Activated naive CD8-positive, alpha-beta T cell treated with anti-CD3 and anti-CD28 coated beads for 36 hours (primary cell): Measurements from ENCODE around the gene UTS2B. TPM values are rescaled to one million over a fixed set of nuclear protein-coding genes. Genes with fewer than 3 reads are reported as not detected.
"Not testable (repeated sequence)": the region's sequence is repeated elsewhere in the genome, so short reads cannot be mapped to it uniquely, and the experiment has no call there.

Experiments used
- DNase-seq: peaks from one replicate; pipeline ENCODE4 v3.0.0; 2021
- H3K27ac Mint-ChIP-seq: one replicate; pipeline ENCODE4 v1.8.0; 2022; ENCODE audit warnings: mild to moderate bottlenecking, moderate library complexity, mixed read lengths
- H3K27me3 Mint-ChIP-seq: one replicate; pipeline ENCODE4 v1.8.0; 2022; ENCODE audit warnings: mild to moderate bottlenecking, mixed read lengths
- H3K36me3 Mint-ChIP-seq: one replicate; pipeline ENCODE4 v1.8.0; 2021; ENCODE audit warnings: mild to moderate bottlenecking, mixed read lengths
- H3K4me1 Mint-ChIP-seq: one replicate; pipeline ENCODE4 v1.8.0; 2021; ENCODE audit warnings: mixed read lengths
- H3K4me3 Mint-ChIP-seq: one replicate; pipeline ENCODE4 v1.8.0; 2022; ENCODE audit warnings: mild to moderate bottlenecking, moderate library complexity, mixed read lengths
- H3K9me3 Mint-ChIP-seq: one replicate; pipeline ENCODE4 v1.8.0; 2022; ENCODE audit warnings: mixed read lengths
- total RNA-seq, 2 experiments: library from RNA; stranded (reverse); gene quantifications; one replicate each; pipeline ENCODE4 v1.2.3, GENCODE V29; 2021

UTS2B gene
- total RNA-seq, 2 experiments from 2014 or later: not detected

- no peaks in the 10 kb centered on the region for H3K4me1 Mint-ChIP-seq
- H3K27me3 Mint-ChIP-seq: no peaks in the 10 kb centered on the region
- H3K27ac Mint-ChIP-seq: no peak overlapping the region
- DNase-seq: no peak
- H3K36me3 Mint-ChIP-seq: no peaks in the 10 kb centered on the region
- H3K4me3 Mint-ChIP-seq: no peak overlapping the region
- no peaks in the 10 kb centered on the region for H3K9me3 Mint-ChIP-seq
Measured at GRCh38 chr3:191259486-191259885, 70.8 kb downstream of the UTS2B start.

GRCh38 chr3:191257286-191257685 is 73.0 kb downstream of the UTS2B start:
- no peak for DNase-seq
- no peaks in the 10 kb centered on the region for H3K4me1 Mint-ChIP-seq
- no peaks in the 10 kb centered on the region for H3K27me3 Mint-ChIP-seq
- no peaks in the 10 kb centered on the region for H3K9me3 Mint-ChIP-seq
- no peak overlapping the region for H3K27ac Mint-ChIP-seq
- H3K36me3 Mint-ChIP-seq: no peaks in the 10 kb centered on the region
- no peak overlapping the region for H3K4me3 Mint-ChIP-seq

- H3K36me3 Mint-ChIP-seq: no peaks in the 10 kb centered on the region
- H3K27me3 Mint-ChIP-seq: no peaks in the 10 kb centered on the region
- no peaks in the 10 kb centered on the region for H3K9me3 Mint-ChIP-seq
- no peaks in the 10 kb centered on the region for H3K4me1 Mint-ChIP-seq
- H3K27ac Mint-ChIP-seq: no peak overlapping the region
- no peak overlapping the region for H3K4me3 Mint-ChIP-seq
- no peak for DNase-seq
Measured at GRCh38 chr3:191256405-191256804, 73.9 kb downstream of the UTS2B start.

- Mint-ChIP-seq H3K4me1 (no peaks in the 10 kb centered on the region), H3K9me3 (no peaks in the 10 kb centered on the region), H3K4me3 (no peak overlapping the region), H3K27me3 (no peaks in the 10 kb centered on the region), H3K36me3 (no peaks in the 10 kb centered on the region), H3K27ac (no peak overlapping the region)
- DNase-seq: no peak
Measured at GRCh38 chr3:191255156-191255555, 75.2 kb downstream of the UTS2B start.

- H3K4me3 Mint-ChIP-seq: no peak overlapping the region
- no peaks in the 10 kb centered on the region for H3K27me3 Mint-ChIP-seq
- H3K27ac Mint-ChIP-seq: no peak overlapping the region
- DNase-seq: no peak
- no peaks in the 10 kb centered on the region for H3K36me3 Mint-ChIP-seq
- no peaks in the 10 kb centered on the region for H3K9me3 Mint-ChIP-seq
- no peaks in the 10 kb centered on the region for H3K4me1 Mint-ChIP-seq
Measured at GRCh38 chr3:191254098-191254873, 76.0 kb downstream of the UTS2B start.

GRCh38 chr3:191253089-191253799 is 77.1 kb downstream of the UTS2B start:
- no peaks in the 10 kb centered on the region for H3K9me3 Mint-ChIP-seq
- DNase-seq: no peak
- H3K27me3 Mint-ChIP-seq: no peaks in the 10 kb centered on the region
- no peaks in the 10 kb centered on the region for H3K4me1 Mint-ChIP-seq
- H3K27ac Mint-ChIP-seq: no peak overlapping the region
- no peak overlapping the region for H3K4me3 Mint-ChIP-seq
- no peaks in the 10 kb centered on the region for H3K36me3 Mint-ChIP-seq

- Mint-ChIP-seq H3K36me3 (no peaks in the 10 kb centered on the region), H3K9me3 (no peaks in the 10 kb centered on the region), H3K4me3 (no peak overlapping the region), H3K27me3 (no peaks in the 10 kb centered on the region), H3K4me1 (no peaks in the 10 kb centered on the region), H3K27ac (no peak overlapping the region)
- DNase-seq: no peak
Measured at GRCh38 chr3:191246630-191247029, 83.7 kb downstream of the UTS2B start.

- H3K9me3 Mint-ChIP-seq, H3K4me1 Mint-ChIP-seq, H3K27me3 Mint-ChIP-seq, H3K36me3 Mint-ChIP-seq, H3K4me3 Mint-ChIP-seq, DNase-seq, H3K27ac Mint-ChIP-seq: not testable (repeated sequence)
Measured at GRCh38 chr3:191246034-191246433, 84.3 kb downstream of the UTS2B start.

- no peaks in the 10 kb centered on the region for H3K36me3 Mint-ChIP-seq
- no peak for DNase-seq
- no peak overlapping the region for H3K4me3 Mint-ChIP-seq
- no peaks in the 10 kb centered on the region for H3K4me1 Mint-ChIP-seq
- H3K27me3 Mint-ChIP-seq: no peaks in the 10 kb centered on the region
- H3K9me3 Mint-ChIP-seq: no peaks in the 10 kb centered on the region
- H3K27ac Mint-ChIP-seq: no peak overlapping the region
Measured at GRCh38 chr3:191244242-191244867, 86.0 kb downstream of the UTS2B start.

GRCh38 chr3:191240486-191240885 is 89.8 kb downstream of the UTS2B start:
- DNase-seq: no peak
- no peaks in the 10 kb centered on the region for H3K36me3 Mint-ChIP-seq
- no peak overlapping the region for H3K27ac Mint-ChIP-seq
- H3K9me3 Mint-ChIP-seq: no peaks in the 10 kb centered on the region
- peaks cover 3% of the 10 kb centered on the region for H3K27me3 Mint-ChIP-seq
- no peak overlapping the region for H3K4me3 Mint-ChIP-seq
- no peaks in the 10 kb centered on the region for H3K4me1 Mint-ChIP-seq

- Mint-ChIP-seq H3K4me3 (no peak overlapping the region), H3K27ac (no peak overlapping the region), H3K9me3 (no peaks in the 10 kb centered on the region), H3K27me3 (peaks cover 3% of the 10 kb centered on the region), H3K4me1 (no peaks in the 10 kb centered on the region), H3K36me3 (no peaks in the 10 kb centered on the region)
- no peak for DNase-seq
Measured at GRCh38 chr3:191239407-191240031, 90.8 kb downstream of the UTS2B start.

- Mint-ChIP-seq H3K27me3 (peaks cover 3% of the 10 kb centered on the region), H3K9me3 (no peaks in the 10 kb centered on the region), H3K36me3 (no peaks in the 10 kb centered on the region), H3K4me3 (no peak overlapping the region), H3K27ac (no peak overlapping the region), H3K4me1 (no peaks in the 10 kb centered on the region)
- no peak for DNase-seq
Measured at GRCh38 chr3:191238321-191238817, 92.0 kb downstream of the UTS2B start.

GRCh38 chr3:191237047-191237882 is 93.1 kb downstream of the UTS2B start:
- no peak overlapping the region for H3K27ac Mint-ChIP-seq
- no peak overlapping the region for H3K4me3 Mint-ChIP-seq
- DNase-seq: no peak
- no peaks in the 10 kb centered on the region for H3K4me1 Mint-ChIP-seq
- H3K36me3 Mint-ChIP-seq: no peaks in the 10 kb centered on the region
- peaks cover 3% of the 10 kb centered on the region for H3K27me3 Mint-ChIP-seq
- H3K9me3 Mint-ChIP-seq: no peaks in the 10 kb centered on the region

GRCh38 chr3:191236646-191237045 is 93.7 kb downstream of the UTS2B start:
- Mint-ChIP-seq H3K27me3 (peaks cover 3% of the 10 kb centered on the region), H3K36me3 (no peaks in the 10 kb centered on the region), H3K9me3 (no peaks in the 10 kb centered on the region), H3K27ac (no peak overlapping the region), H3K4me1 (no peaks in the 10 kb centered on the region), H3K4me3 (no peak overlapping the region)
- no peak for DNase-seq
